ENCODE measurements around the gene MBNL1.

MBNL1 gene

DNA sequence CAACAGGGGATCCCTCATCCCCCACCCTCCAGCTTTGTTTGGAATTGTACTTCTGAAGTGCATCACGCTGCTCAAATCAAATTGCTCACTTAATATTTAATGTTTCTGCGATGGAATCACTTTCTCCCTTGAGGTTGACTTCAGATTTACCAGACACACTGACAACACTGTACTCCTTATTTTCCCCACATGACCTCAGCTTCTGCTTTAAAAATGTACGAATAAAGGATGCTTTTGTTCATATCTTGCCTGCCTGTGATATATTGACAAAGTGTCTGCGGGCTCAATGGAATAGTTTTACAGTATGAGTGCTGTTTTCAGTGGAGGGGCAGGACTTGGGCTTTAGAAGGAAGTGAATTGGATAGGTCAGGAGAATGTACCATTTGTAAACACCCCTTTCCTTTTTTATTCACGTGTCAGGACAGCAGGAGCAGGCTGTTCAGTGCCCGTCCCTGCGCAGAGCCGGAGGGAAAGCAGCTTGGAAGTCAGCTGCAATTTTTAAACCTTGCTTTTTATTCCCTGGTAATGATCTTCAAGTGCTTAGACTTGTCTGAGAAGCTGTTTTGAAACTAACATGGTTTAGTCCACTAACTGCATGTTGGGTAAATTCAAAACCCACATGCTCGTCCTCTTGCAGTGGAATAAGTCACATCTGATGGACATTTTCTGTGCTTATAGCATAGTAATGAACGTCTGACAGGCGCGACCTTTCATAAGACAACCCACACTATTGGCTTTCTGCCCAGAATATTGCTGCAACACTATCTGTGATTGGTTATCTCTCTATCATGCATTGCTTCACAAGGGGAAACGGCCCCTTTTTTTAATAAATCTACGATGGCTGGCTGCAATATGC lies 29.9 kb downstream of the MBNL1 start:
- DNase-seq (ENCODE audit: low spot score), result no peak

DNA sequence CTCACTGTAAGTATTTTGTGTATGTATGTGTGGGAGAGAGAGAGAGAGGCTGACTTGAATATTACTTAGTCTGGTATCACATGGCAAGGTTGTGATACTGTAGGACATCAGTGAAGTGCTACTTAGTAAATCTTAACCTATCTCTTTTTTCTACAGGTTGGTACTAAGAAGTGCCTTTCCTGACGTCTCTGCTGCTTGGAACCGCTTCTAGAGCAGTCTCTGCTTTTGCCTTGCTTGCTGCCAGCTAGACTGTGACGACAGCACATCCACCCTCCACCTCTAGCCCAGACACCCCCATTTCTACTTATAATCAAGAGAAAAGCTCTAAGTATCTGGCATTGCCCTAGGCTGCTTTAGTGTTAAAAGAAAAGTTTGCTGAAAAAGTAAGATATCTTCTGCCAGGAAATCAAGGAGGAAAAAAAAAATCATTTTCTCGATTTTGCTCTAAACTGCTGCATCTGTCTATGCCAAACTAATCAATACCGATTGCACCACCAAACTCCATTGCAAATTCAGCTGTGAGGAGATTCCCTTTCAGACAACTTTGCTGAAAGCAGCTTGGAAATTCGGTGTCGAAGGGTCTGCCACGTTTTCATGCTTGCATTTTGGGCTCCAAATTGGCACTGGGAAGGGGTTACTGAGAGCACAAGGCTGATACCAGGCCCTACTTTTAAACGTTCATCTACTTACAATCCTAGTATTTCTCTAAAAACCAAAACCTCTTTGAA lies 30.7 kb downstream of the MBNL1 start:
- DNase-seq (ENCODE audit: low spot score), result no peak

DNA sequence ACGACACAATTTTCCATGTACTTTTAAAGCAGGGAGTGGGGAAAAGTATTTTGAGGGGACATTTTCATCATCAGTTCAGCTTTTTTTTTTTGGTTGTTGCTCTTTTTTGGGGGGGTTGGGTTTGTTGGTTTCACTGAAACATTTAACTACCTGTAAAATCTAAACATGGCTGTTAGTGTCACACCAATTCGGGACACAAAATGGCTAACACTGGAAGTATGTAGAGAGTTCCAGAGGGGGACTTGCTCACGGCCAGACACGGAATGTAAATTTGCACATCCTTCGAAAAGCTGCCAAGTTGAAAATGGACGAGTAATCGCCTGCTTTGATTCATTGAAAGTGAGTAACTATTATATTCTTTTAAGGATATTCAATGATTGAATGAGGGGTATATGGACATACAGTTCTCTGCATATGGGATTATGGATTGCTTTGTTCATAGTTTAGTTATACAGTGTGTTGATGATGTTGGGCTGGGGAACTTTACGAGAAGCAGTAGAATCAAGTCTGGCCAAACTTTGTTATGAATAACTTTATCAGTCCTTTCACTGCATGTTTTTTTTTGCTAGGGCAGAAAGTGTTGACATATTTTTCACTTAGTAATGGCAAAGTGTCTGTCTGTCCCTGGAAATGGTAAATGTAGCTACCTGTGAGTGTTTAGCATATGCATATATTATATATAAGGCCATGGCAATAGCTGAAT lies 31.5 kb downstream of the MBNL1 start:
- DNase-seq (ENCODE audit: low spot score), result no peak

DNA sequence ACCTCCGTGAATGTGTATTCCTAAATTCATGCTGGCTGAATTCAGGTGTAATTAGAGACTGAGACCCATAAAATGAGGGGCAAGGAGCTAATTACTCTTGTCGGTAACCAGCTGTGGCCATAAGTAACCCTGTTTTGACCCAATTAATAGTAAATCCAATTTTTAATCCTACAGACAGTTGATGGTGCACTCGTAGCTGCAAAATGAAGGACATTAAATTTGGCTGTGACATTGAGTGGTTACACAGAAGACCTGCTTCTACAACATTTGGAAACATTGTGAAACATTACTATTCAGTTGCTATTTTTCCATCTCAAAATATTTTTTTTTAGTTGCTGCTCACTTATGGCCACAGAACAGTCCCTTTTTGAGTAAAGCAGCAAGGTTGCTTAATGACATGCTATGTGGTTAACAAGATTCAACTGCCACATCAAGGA lies 33.0 kb downstream of the MBNL1 start:
- DNase-seq (ENCODE audit: low spot score), result no peak

DNA sequence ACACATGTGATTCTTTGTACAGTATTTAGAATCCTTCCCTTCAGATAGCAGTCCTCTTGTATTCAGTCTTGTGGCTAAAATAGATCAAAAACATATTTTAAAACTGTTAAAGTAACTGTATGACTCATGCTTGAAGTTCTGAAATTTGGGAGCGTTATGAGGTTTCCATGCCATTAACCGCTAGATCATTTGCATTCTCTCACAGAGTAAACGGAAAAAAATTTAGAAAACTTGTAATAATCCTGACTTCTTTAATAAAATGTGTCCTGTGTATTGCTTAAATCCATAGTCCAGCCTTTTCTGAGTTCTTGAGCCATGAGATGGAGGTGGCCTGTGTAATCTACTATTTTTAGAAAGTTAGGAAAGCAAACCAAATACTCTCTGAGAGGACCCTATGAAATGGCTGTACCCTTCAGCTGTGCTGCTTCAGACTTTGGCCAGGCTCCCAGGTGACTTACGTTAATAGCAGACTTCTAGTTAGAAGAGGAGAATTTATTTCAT lies 33.8 kb downstream of the MBNL1 start:
- no peak for DNase-seq (ENCODE audit: low spot score)

DNA sequence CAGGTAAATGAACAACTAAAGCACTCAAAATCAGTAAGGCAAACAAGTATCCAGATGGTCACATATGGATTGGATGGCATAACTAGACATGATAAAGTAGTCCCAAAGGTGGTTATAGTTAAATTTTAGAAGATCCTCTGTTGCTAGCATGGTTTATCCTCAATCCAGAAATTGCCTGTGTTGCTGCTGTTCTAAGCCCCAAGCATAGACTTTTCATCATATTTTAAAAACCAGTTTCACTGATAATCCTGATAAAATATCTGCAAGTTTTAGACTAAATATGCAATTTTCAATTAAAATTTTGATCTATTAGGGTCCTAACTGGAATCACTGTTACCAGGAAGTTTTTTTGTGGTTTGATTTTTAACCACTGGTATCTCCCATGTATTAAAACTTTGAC lies 35.4 kb downstream of the MBNL1 start:
- no peak for DNase-seq (ENCODE audit: low spot score)

DNA sequence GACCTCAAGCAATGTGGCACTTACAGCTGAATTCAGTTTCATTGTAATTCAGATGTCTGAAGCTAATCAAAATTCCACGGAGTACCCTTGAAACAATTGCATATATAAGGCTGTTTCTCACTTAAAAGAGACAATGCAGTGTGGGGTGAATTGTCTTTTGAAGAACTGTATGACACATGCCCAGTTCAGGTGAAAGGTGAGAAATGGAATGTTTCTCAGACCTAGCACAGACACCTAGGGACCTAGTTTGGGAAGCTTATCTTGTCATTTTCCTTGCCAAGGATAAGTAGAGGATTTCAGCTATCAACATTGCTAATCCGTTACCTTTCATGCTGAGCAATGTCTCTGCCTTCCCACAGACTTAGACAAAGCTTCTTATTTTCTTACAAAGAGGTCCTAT lies 36.3 kb downstream of the MBNL1 start:
- no peak for DNase-seq (ENCODE audit: low spot score)

DNA sequence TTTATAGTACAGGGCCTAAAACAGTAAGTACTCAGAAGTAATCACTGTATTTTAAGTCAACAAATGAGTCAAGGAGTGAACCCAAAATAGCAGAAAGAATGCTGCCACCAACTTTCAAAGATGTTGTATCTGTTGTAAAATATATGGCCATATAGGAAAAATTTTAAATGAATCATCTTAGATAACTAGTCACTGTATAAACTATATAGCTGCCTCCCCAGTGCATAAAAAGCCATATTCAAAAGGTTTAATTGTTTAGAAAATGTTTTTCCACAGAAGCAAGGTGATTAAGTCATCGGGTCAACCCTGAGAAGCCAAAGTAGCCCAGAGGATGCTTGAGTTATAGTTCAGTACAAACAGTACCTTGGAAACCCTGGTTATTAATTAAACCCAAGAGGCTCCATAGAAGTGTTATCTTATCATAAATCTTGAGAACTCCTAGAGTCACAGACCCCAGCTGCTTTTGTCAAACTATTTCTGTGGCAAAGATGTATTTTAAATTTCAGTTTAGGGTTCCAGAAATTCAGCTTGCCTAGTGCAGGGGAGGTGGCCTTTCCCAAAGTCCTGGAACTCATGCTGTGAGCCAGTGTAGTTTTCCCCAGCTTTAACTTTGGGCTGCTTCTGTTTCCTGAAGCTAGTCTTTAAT lies 39.2 kb downstream of the MBNL1 start:
- no peak for DNase-seq (ENCODE audit: low spot score)

DNA sequence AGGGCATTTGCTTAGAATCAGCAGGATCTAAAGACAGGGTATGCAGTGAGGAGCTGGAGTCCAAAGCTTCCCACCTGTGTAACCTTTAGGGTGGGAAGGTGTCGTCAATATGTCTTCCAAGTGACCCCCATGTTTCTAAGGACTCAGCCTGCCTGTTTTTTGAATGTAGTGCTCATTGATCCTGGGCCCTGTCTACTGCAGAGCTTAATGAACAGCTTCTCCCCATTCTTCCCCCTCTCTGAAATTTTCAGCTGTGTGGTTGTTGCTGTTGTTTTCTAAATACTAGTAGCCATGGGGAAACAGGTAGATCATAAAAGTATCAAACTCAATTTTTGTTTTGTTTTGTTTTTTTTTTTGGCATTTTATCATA lies 39.7 kb downstream of the MBNL1 start:
- no peak for DNase-seq (ENCODE audit: low spot score)

DNA sequence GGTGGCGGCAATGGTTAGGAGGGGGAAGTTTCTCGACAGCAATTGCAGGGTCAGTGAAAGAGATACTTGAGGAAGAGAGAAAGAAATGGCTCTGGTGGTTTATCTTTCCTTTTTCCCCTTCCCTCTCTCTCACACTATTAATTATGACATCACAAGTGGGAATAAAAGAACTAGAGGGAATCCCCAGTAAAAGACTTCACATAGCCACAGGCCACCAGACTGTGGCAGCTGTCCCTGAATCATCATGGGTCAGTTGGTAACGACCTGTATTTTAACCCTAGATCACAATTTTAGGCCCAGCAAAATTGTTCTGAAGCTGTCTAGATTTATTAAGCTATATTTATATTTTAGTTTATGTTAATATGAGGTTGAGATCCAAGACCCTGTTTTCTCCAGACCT lies 40.3 kb downstream of the MBNL1 start:
- no peak for DNase-seq (ENCODE audit: low spot score)

DNA sequence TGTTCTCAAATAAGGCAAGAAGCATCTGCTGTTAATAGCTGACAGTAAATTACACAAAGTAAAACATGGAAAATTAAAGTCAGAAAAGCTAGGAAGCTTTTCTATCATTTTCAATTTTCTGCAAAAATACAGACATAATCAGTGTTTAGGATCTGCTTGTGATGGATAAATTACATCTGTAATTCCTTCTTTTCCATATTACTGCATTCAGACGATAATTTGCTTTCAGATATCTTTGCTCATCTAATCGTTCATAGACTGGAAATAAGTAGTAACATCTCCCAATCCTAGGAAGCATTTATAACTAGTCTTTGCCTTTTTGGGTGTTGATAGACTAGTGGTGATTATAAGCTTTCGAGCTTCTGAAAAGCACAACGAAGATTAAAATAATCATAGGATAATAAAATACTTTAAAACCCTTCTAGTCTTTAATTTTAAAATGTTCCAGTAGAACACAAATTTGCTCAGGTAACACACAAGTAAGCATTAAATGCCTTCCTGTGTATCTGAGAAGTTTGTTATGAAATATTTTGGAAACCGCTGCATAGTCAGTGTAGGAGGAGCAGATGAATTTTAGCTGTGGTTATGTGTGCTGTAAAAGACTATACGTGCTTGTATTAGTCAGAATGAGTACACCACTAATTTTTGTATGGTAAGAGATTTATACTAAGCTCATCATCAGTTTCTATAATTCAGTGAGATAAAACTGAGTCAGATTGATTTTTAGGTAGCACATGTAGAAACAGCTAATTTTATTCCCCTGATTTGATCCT lies 41.0 kb downstream of the MBNL1 start:
- no peak for DNase-seq (ENCODE audit: low spot score)

DNA sequence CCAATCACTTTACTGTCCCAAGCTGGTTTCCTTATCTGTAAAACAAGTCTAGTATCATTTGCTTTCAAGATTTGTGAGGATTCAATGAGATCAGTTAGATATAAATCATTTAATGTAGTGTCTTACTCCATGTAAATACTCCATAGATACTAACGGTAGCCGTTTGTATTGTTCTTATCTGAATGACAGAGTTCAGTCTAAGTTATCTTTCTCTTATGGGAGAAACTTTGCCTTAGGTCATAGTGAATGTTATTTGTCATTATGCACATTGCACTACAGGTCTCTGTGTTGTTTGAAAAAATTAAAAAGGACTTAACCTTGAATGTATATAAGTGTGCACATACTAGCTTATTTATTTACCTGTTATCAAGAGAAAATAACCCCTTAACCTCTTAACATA lies 44.7 kb downstream of the MBNL1 start:
- DNase-seq (ENCODE audit: low spot score), result no peak

DNA sequence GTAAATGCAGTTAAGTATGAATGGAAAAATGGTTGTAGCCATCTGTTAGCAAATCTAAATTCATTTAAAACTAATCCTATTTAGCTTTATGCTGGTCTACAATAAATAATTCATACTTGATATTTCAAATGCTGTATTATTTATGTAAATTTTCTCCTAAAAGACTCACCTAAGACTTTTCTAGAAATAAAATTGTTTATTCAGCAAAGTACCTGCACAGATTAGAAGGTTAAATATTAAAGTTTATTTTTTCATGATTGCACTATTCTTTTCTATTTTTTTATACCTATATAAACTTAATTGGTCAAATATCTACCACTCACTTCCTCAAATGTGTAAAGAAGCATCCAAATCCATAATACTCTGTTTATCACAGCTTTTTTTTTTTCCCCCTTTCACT lies 45.2 kb downstream of the MBNL1 start:
- DNase-seq (ENCODE audit: low spot score), result no peak

DNA sequence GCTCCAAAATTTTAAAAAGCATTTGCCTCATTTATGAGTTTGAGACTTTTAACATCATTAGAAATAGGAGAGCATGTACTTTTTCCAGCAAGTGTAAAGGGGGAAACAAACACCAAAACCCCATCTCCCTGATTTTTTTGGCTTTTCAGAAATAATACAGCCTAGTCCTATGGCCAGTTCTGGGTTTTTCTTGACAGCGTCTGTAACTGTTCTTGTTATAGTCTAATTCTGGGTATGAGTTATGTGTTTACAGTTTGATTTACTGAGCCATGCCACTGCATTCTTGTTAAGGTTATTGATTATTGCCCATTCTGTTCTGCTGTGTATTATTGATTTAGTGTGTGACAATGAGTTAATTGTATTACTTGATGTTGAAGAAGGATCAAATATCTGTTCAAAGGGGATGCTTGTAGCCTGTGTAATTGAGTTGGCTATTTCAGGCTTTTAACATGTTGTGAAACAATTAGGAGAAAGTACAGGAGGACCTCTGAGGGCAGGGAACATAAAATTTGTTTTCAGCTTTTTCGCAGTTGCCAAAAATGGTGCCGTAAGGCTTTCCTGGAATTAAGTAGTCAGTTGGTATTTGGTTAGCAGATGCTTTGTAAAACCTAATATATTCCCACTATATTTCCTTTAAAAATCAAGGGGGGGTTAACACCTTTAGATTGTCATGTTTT lies 46.1 kb downstream of the MBNL1 start:
- no peak for DNase-seq (ENCODE audit: low spot score)

DNA sequence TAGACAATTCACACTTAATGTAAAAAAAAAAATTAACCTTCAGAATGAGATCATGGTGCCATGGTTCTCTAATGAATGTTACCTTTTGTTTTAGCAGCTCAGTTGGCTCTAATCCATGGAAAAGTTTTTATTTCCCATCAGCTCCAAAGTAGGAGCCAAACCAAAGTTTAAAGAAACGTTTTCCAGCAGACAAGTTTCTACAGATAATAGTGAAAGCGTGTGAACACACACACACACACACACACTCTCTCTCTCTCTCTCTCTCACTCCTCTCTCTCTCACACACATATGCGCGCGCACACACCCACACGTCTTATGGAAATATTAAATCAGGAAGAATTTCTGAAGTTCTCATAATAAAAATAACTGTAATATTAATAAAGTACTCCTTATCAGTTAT lies 46.9 kb downstream of the MBNL1 start:
- DNase-seq (ENCODE audit: low spot score), result no peak

DNA sequence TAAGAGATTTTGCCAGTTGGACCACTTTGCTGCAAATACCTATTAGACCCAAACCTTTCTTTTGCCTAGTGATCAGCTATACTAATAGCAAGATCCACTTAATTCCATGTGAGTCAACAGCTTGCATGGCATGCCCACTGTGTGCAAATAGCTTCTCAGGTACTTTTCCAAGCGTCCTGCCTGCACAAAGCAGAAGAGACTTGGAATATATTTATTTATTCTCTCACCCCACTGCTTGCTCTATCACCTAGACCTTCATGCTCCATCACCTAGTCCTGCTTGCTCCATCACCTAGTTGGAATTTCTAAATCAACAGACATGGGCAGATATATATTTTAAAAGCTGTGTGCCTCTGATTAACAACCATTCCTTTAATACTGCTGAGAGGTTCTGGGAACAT lies 47.6 kb downstream of the MBNL1 start:
- DNase-seq (ENCODE audit: low spot score), result no peak

DNA sequence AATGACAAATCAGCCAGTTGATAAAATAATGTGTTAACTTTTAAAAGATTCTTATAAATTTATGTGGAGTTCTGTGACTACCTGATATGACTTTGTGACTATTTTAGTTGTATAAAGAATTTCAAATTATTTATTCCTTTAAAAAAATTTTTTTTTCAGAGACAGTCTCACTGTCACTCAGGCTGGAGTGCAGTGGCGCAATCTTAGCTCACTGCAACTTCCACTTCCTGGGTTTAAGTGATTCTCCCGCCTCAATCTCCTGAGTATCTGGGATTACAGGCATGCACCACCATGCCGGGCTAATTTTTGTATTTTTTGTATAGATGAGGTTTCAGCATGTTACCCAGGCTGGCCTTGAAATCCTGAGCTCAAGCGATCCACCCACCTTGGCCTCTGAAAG lies 48.5 kb downstream of the MBNL1 start:
- DNase-seq (ENCODE audit: low spot score), result no peak

DNA sequence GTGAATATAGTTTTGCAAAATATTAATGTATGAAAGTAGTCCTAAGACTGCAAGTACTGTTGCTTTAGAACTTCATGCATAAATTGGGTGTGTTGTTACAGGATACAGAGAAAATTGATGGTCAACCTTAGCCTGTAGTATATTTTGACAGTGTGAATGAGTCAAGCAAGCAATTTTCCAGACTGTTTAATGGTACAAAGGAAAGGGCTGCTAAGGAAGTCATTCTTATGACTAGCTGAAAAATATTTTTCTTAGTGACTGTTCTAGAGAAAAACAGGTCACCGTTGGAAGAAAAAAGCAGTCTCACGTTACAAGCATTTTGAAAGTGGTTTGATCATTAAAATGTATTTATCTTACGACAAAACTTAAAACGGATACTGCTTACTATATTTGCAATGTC lies 49.2 kb downstream of the MBNL1 start:
- DNase-seq (ENCODE audit: low spot score), result no peak

DNA sequence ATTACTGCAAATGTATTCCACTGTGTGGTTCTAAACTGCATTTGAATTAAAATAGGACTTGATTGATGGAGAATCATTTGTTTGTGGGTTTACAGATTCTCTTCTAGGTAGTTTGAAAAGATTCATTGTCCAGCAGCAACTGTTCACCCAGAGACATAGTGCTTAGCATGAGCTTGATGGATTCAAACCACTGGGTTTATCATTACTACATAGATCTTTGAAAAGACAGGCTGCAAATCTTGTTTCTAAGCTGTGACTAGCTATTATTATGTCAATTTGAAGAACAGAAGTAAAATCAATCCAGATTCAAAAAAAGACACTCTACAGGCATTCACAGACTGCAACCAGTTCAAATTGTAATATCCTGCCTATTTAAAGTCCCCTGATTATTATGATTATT lies 49.8 kb downstream of the MBNL1 start:
- no peak for DNase-seq (ENCODE audit: low spot score)

DNA sequence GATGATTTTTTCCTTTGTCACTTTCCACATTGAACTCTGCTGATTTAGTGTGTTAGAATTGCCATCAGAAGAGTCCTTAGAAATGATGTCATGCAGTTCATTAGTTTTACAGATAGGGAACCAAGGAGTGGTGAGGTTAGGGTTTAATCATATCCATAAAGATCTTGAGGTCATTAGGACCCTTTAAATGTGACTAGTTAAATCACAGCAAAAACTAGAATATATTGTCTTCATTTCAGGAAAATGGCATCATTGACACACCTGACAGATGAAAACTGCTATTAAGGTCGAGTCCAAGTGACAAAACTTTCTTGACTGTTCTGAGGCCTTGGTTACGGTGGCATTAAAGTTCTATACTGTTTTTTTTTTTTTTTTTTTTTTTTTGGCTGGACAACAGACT lies 50.5 kb downstream of the MBNL1 start:
- DNase-seq (ENCODE audit: low spot score), result no peak

All from ecto neural progenitor cell (in vitro differentiated cells).